Left kidney (tissue), 8 donors: ENCODE measurements around the gene SLC29A1. TPM values are rescaled to one million over a fixed set of nuclear protein-coding genes. Genes with fewer than 3 reads are reported as not detected.
"Not testable (repeated sequence)": the region's sequence is repeated elsewhere in the genome, so short reads cannot be mapped to it uniquely, and the experiment has no call there.

Source experiments
- DNase-seq: peaks from one replicate; pipeline ENCODE4 v3.0.0-alpha.2; 2013
- long read RNA-seq, 8 donors: transcript quantifications; one replicate each; lab custom pipeline, GENCODE V29; 2026
- polyA plus RNA-seq: library from polyadenylated mRNA; unstranded; fragments of 120-200 nt; gene quantifications from one replicate; pipeline ENCODE4 v1.2.1, GENCODE V29; 2013; ENCODE audit not compliant: insufficient read length

The SLC29A1 gene
- 30.8 TPM for polyA plus RNA-seq
- long read RNA-seq, donor 1, transcript SLC29A1-209 (13 exons, 2,318 nt): major isoform, 5 of 12 reads
- long read RNA-seq, donor 1, partial matches to known transcripts: 6 of 12 reads
- long read RNA-seq, donor 1, other reads (novel, unspliced or antisense): 0 of 12 reads
- long read RNA-seq, donor 2, transcript SLC29A1-209 (13 exons, 2,318 nt): major isoform, 6 of 7 reads
- long read RNA-seq, donor 2, partial matches to known transcripts: 0 of 7 reads
- long read RNA-seq, donor 2, other reads (novel, unspliced or antisense): 0 of 7 reads
- long read RNA-seq, donor 3, partial matches to known transcripts: 0 of 4 reads
- long read RNA-seq, donor 3, other reads (novel, unspliced or antisense): 0 of 4 reads
- long read RNA-seq, donor 4: 0 reads
- long read RNA-seq, donor 5, transcript SLC29A1-209 (13 exons, 2,318 nt): major isoform, 11 of 36 reads
- long read RNA-seq, donor 5, partial matches to known transcripts: 22 of 36 reads
- long read RNA-seq, donor 5, other reads (novel, unspliced or antisense): 0 of 36 reads
- long read RNA-seq, donor 6, partial matches to known transcripts: 0 of 5 reads
- long read RNA-seq, donor 6, other reads (novel, unspliced or antisense): 0 of 5 reads
- long read RNA-seq, donor 7, transcript SLC29A1-209 (13 exons, 2,318 nt): major isoform, 6 of 9 reads
- long read RNA-seq, donor 7, partial matches to known transcripts: 0 of 9 reads
- long read RNA-seq, donor 7, other reads (novel, unspliced or antisense): 0 of 9 reads
- long read RNA-seq, donor 8, partial matches to known transcripts: 0 of 1 reads
- long read RNA-seq, donor 8, other reads (novel, unspliced or antisense): 0 of 1 reads

DNA sequence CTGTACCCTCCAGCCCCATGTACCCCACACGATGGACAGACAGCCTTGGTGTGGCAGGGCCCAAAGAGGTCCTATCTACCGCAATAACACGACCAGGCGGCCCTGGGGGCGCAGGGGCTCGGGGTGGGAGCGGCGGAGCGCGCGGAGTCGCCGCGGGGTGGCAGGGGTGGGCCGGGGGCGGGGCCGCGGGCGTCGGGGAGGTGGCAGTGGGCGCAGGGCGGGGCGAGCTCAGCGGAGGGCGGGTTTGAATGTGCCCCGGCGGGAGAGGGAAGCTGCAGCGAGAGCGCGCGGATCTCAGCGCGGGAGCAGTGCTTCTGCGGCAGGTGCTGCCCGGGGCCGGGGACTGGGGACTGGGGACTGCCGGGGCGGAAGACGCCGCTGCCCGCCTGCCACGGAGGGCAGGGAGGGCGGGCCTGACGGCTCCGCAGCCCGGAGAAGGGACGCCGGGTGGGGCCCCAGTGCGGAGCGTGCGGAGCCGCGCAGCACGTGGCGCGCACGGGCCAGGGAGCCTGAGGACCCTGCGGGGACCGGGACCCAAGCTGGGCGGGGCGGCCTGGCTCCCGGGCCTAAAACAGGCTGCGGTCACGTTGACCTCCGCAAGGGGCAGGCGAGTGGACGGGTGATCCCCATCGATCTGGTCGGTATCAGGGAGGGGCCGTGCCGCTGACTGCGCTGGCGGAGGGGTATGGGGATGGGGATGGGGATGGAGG lies at the start of gene SLC29A1:
Gene SLC29A1 (plus strand): TSS at position 277 of the 710 bp plus-strand sequence. CDS start 3,719 bp downstream, outside the sequence.
- no peak for DNase-seq

GRCh38 chr6:44176130-44176761 lies 47.1 kb upstream of the SLC29A1 start:
- no peak for DNase-seq

- no peak for DNase-seq
Observed at GRCh38 chr6:44176762-44177509, 46.5 kb upstream of the SLC29A1 start.

DNA sequence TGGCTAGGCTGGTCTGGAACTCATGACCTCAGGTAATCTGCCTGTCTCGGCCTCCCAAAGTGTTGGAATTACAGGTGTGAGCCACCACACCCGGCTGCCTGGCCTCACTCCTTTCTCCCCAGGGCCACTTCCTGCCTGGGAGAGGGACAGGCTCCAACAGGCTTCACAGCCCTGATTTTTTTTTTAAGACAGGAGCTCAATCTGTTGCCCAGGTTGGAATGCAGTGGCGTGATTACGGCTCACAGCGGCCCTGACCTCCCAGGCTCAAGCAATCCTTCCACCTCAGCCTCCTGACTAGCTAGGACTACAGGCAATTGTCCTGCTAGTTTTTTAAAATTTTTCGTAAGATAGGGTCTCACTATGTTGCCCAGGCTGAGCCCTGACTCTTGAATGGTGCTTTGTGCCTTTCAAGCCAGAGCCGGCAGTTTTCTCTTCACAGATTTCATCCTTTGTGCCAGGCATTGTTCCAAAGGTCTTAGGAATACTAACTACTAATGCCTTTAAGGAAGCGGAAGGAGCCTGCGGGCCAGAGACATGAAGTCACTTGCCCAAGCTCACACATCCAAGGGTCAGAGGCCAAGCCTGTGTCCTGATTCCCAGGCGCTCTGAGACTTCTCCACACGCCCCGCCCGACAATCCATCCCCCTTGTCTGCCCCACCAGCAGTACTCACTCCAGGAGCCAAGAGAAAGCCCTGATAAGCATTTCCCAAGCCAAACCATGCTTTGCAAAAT lies 45.5 kb upstream of the SLC29A1 start:
- DNase-seq: no peak

GRCh38 chr6:44178424-44179071 lies 44.8 kb upstream of the SLC29A1 start:
- no peak for DNase-seq

GRCh38 chr6:44179072-44179536 lies 44.3 kb upstream of the SLC29A1 start:
- DNase-seq: no peak

DNA sequence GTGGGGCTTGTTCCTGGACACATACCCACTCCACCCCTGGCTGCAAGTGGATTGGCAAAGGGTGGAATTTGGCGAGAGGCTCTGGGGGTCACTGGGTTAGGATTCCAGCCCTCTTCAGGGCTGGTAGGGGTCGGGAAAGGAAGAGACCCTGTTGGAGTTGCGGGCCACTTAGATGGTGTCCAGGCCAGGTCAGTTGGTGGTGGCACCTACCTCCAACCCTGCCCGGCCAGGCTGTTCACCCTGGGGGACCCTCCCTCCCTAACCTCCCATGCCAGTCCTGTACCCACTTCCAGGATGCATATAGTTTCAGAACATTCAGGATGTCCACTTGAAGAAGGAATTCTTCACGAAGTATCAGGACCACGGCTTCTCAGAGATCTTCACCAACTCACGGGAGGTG lies 43.7 kb upstream of the SLC29A1 start:
- no peak for DNase-seq

- no peak for DNase-seq
Observed at GRCh38 chr6:44180406-44180805, 43.0 kb upstream of the SLC29A1 start.

- no peak for DNase-seq
Observed at GRCh38 chr6:44180886-44181285, 42.5 kb upstream of the SLC29A1 start.

GRCh38 chr6:44181784-44182183 lies 41.6 kb upstream of the SLC29A1 start:
- not testable (repeated sequence) for DNase-seq

DNA sequence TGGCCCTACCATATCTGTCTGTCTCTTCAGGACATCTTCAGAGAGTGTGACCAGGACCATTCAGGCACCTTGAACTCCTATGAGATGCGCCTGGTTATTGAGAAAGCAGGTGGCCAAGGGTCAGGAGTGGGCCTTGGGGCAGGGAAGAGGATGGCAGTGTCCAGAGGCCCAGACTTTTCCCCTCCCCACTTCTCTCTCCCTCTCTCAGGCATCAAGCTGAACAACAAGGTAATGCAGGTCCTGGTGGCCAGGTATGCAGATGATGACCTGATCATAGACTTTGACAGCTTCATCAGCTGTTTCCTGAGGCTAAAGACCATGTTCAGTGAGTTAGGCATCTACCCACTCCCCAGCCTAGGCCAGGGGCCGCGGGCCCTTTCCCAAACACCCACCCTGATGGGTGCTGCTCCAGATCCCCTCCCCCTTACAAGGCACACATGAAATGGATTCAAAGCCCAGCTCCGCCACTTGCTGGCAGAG lies 40.4 kb upstream of the SLC29A1 start:
- no peak for DNase-seq

DNA sequence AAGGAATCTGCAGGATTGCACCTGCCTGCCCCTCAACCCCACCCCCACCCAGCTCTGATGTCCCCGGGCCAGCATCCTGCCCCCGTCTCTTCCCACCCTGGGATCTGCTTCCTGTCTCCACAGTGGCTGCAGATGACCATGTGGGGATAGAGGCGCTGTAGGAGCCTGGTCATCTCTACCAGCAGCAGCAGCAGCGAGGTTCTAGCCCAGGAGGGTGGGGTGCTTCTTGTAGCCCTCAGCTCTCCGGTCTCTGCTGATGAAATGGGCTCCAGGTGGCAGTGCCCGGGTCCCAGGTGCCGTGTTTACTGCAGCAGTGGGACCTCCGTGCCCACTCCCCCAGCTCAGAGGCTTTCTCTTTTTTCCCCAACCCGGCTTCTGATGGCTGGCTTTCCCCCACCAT lies 39.6 kb upstream of the SLC29A1 start:
- DNase-seq: no peak

GRCh38 chr6:44185356-44185755 lies 38.0 kb upstream of the SLC29A1 start:
- DNase-seq: not testable (repeated sequence)

DNA sequence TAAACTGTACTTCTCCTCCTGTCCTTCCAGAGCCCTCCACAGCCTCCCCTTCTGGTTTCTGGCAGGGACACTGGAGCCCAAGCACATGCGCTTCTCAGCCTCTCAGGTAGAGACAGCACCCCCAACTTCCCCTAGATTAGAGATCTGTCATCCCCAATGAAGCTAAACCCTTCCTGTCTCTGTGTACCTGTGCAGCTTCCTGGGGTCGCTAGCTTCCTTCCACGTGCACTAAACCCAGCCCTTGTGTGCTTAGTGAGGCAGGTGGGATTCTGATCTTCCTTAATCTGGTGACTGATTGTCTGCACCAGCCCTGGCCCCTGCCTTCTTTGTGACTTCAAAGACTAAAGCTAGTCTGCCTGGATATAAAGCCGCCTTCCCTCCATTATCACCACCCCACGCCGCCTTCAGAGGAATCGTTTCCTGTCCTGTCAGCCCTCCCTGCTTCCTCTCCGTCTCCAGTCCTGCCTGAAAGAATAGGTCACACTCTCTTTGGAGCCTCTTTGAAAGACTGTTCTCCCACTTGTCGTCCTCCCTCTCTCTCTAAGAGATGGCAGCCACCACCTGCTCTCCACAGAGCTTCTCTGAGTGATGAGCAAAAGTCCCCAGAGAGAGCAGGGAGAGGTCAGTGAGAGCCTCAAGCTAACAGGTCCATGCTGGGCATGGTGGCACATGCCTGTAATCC lies 37.3 kb upstream of the SLC29A1 start:
- no peak for DNase-seq

- DNase-seq: no peak
Observed at GRCh38 chr6:44186635-44187025, 36.8 kb upstream of the SLC29A1 start.

DNA sequence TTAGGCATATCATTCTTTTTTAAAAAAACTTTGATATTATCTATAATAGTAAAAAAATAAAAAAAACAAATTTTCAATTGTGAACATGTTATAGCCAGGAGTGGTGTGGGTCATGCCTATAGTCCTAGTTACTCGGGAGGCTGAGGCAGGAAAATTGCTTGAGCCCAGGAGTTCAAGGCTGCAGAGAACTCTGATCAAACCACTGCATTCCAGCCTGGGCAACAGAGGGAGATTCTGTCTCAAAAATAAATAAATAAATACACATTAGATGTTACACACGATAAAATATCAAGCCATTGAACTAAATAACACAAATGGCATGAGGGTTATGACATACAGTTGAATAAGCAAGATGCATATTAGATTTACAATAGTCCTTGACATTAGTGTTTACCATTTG lies 34.6 kb upstream of the SLC29A1 start:
- no peak for DNase-seq

DNA sequence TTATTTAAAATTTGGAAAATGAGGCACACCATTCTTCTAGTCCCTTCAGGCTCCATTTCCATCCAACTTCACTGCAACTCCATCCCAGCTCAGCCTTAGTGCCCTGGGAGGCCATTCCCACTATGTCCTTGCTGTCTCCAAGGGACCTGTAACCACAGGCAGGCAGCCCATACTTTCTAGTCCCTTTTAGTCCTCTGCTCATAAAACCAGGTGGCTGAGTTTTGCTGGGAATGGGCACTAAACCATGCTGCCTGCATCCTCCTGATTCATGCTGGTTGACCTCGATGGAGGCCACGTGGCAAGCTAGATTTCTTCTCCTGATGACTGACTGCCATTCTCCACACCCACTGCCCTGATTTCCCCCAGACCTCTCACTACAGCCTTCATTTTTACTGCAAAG lies 34.1 kb upstream of the SLC29A1 start:
- DNase-seq: no peak

DNA sequence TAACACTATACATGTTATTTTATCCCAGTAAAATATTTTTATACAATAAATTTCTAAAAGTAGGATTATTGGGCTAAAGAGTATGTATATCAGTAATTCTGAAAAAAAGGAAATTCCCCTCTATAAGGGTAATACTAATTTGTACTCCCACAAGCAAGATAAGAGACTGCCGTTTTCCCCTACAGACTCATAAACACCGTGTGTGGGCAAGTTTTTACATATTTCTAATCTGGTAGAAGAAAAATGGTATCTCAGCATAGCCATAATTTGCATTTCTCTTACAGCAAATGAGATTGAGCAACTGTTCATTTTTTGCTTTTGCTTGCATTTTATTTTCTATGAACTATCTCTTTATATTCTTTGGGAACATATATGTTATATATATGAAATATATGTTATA lies 32.7 kb upstream of the SLC29A1 start:
- DNase-seq: no peak

DNA sequence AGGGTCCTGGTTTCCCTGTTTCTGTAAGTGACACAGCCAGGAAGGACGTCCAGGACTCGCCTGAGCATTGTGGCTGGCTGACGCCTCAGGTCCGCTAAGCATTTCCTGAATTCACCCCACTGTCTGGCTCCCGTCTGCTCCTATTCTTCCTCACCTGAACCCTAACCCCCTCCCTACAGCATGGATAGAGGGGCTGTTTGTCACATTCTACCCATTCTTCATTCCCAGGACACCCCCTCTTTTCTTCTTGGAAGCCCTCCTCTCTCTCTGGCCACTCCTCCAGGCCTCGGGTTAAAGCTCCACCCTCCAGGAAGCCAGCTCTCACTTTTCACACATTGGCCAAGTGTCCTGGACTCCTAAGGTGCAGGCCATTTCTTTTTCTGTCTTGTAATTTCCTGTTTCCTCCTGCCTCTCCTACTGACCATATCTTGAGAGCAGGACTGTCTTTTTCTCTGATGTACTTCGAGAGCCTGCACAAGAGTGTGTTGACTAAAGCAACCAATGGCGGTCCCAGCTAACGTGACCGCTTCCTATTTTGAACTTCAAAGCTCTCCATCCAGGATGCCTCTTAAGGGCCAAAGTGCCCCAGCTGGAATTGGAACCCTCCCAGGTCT lies 30.9 kb upstream of the SLC29A1 start:
- DNase-seq: no peak
